ENCODE measurements around the gene PUM2.

DNA sequence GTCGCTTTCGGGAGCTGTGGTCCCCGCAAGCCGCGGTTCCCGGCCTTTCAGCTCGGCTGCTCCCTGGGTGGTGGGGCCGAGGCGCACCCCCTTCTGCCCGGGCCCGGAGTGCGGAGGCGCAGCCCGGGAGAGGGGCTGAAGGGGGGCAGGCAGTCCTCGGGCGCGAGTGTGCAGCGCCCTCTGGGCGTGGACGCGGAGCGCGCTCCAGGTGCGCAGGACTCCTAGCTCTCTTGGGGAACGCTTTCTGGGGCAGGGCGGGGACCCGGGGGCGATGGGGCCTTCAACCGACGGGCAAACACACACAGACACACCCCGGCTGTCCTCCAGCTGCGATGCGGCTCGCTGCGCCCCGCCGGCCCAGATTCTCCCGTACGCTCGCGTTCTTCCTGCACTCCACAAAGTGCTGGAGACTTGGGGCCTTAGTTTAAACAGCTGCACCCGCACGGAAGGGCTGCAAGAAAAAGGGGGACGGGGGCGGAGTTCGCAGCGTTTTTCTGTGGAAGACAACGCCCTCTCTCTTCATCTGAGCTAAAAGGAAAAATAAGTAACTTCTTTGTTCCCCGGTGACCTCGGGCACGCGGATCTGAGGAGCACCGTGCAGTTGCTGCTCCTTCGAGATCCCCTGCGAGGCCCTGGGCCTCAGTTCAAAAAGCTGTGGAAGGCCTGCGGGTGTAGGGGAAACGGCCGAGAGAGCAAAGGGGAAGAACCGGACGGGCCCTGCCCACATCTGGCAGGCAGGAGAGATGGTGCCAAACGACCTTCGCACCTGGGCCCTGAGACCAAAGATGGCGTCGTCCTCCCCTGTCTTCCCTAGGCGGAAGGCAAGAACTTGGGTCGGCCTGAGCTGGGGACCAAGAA is 125.1 kb downstream of the PUM2 start:
- TF ChIP-seq, protein P1, sequence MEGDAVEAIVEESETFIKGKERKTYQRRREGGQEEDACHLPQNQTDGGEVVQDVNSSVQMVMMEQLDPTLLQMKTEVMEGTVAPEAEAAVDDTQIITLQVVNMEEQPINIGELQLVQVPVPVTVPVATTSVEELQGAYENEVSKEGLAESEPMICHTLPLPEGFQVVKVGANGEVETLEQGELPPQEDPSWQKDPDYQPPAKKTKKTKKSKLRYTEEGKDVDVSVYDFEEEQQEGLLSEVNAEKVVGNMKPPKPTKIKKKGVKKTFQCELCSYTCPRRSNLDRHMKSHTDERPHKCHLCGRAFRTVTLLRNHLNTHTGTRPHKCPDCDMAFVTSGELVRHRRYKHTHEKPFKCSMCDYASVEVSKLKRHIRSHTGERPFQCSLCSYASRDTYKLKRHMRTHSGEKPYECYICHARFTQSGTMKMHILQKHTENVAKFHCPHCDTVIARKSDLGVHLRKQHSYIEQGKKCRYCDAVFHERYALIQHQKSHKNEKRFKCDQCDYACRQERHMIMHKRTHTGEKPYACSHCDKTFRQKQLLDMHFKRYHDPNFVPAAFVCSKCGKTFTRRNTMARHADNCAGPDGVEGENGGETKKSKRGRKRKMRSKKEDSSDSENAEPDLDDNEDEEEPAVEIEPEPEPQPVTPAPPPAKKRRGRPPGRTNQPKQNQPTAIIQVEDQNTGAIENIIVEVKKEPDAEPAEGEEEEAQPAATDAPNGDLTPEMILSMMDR (IDR thresholded peaks at IDR 0.05; ENCODE audit: low read depth, low read length, missing input control) = peak; percentile 47
- TF ChIP-seq GABPA (IDR thresholded peaks at IDR 0.05 in 1 of 2, conservative IDR thresholded peaks at IDR 0.05 in 1 of 2) (no peak), ATF3 (IDR thresholded peaks at IDR 0.05) (no peak), YY1 (IDR thresholded peaks at IDR 0.05) (peak; percentile 98), JUND (IDR thresholded peaks at IDR 0.05) (peak in 1 of 2 donors; percentile 63)
- TF ChIP-seq, protein P2, sequence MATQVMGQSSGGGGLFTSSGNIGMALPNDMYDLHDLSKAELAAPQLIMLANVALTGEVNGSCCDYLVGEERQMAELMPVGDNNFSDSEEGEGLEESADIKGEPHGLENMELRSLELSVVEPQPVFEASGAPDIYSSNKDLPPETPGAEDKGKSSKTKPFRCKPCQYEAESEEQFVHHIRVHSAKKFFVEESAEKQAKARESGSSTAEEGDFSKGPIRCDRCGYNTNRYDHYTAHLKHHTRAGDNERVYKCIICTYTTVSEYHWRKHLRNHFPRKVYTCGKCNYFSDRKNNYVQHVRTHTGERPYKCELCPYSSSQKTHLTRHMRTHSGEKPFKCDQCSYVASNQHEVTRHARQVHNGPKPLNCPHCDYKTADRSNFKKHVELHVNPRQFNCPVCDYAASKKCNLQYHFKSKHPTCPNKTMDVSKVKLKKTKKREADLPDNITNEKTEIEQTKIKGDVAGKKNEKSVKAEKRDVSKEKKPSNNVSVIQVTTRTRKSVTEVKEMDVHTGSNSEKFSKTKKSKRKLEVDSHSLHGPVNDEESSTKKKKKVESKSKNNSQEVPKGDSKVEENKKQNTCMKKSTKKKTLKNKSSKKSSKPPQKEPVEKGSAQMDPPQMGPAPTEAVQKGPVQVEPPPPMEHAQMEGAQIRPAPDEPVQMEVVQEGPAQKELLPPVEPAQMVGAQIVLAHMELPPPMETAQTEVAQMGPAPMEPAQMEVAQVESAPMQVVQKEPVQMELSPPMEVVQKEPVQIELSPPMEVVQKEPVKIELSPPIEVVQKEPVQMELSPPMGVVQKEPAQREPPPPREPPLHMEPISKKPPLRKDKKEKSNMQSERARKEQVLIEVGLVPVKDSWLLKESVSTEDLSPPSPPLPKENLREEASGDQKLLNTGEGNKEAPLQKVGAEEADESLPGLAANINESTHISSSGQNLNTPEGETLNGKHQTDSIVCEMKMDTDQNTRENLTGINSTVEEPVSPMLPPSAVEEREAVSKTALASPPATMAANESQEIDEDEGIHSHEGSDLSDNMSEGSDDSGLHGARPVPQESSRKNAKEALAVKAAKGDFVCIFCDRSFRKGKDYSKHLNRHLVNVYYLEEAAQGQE (IDR thresholded peaks at IDR 0.05) = peak; percentile 54

Data from liver (tissue), 3 donors.